GM18861 (cell line): ENCODE measurements around the gene GLI3.

Source experiments
- ATAC-seq: cut with Tn5 transposase; IDR thresholded peaks from one replicate; pipeline ENCODE4 v1.9.1; 2021; ENCODE audit not compliant: unreplicated experiment

The GLI3 gene

GRCh38 chr7:42180806-42181205 is 56.2 kb downstream of the GLI3 start:
- ATAC-seq = no peak

- no peak for ATAC-seq
Measured at GRCh38 chr7:42176724-42177101, 60.3 kb downstream of the GLI3 start.

GRCh38 chr7:42175834-42176723 is 60.9 kb downstream of the GLI3 start:
- no peak for ATAC-seq

GRCh38 chr7:42174391-42174912 is 62.6 kb downstream of the GLI3 start:
- ATAC-seq = no peak

GRCh38 chr7:42170724-42171123 is 66.3 kb downstream of the GLI3 start:
- no peak for ATAC-seq

- no peak for ATAC-seq
Measured at GRCh38 chr7:42168512-42168911, 68.5 kb downstream of the GLI3 start.

- no peak for ATAC-seq
Measured at GRCh38 chr7:42167631-42168236, 69.3 kb downstream of the GLI3 start.

- ATAC-seq = no peak
Measured at GRCh38 chr7:42167206-42167605, 69.8 kb downstream of the GLI3 start.

- no peak for ATAC-seq
Measured at GRCh38 chr7:42164881-42165428, 72.1 kb downstream of the GLI3 start.

- ATAC-seq = no peak
Measured at GRCh38 chr7:42162560-42163325, 74.3 kb downstream of the GLI3 start.

GRCh38 chr7:42161719-42162118 is 75.3 kb downstream of the GLI3 start:
- no peak for ATAC-seq

GRCh38 chr7:42161110-42161509 is 75.9 kb downstream of the GLI3 start:
- ATAC-seq = no peak

GRCh38 chr7:42159130-42159529 is 77.9 kb downstream of the GLI3 start:
- ATAC-seq = no peak

GRCh38 chr7:42156967-42157721 is 79.9 kb downstream of the GLI3 start:
- no peak for ATAC-seq

- ATAC-seq = no peak
Measured at GRCh38 chr7:42156291-42156865, 80.6 kb downstream of the GLI3 start.

GRCh38 chr7:42155584-42156290 is 81.3 kb downstream of the GLI3 start:
- no peak for ATAC-seq

- ATAC-seq = no peak
Measured at GRCh38 chr7:42154173-42154572, 82.8 kb downstream of the GLI3 start.

GRCh38 chr7:42152329-42153205 is 84.4 kb downstream of the GLI3 start:
- no peak for ATAC-seq

GRCh38 chr7:42151309-42151708 is 85.7 kb downstream of the GLI3 start:
- ATAC-seq = no peak
